GM23338 (cell line): ENCODE results near the gene NAALADL2. TPM values are rescaled to one million over a fixed set of nuclear protein-coding genes. Genes with fewer than 3 reads are reported as not detected.
A peak's percentile ranks its signal among the peaks of the same experiment; 100 is the strongest.

Source experiments
- ATAC-seq: fragments of 200-7000 bp; cut with Tn5 transposase; 3 replicates; pipeline ENCODE4 v1.9.1; 2020
- DNase-seq: peaks from one replicate; pipeline ENCODE4 v3.0.0-alpha.2; 2015; ENCODE audit warnings: low spot score
- H2AFZ ChIP-seq: fragments of 200-600 bp; sonication (generic); 2 replicates; pipeline ENCODE4 v1.8.0; 2016; ENCODE audit warnings: antibody characterized with exemption, mild to moderate bottlenecking, moderate library complexity
- H3F3A ChIP-seq: fragments of 200-600 bp; sonication (generic); replicated peaks from 2 replicates; pipeline ENCODE4 v1.8.0; 2017; ENCODE audit warnings: antibody characterized with exemption, mixed run types, low read depth
- H3K27ac ChIP-seq: fragments of 200-600 bp; sonication (generic); 2 replicates; pipeline ENCODE4 v1.6.1; 2016; ENCODE audit warnings: low read depth
- H3K27me3 ChIP-seq: fragments of 200-600 bp; sonication (generic); 2 replicates; pipeline ENCODE4 v1.8.0; 2016; ENCODE audit warnings: mild to moderate bottlenecking, mixed run types, moderate library complexity; ENCODE audit not compliant: insufficient read depth
- H3K36me3 ChIP-seq: fragments of 200-600 bp; sonication (generic); 2 replicates; pipeline ENCODE4 v1.8.0; 2016; ENCODE audit warnings: mild to moderate bottlenecking; ENCODE audit not compliant: insufficient read depth
- H3K4me1 ChIP-seq: fragments of 200-600 bp; sonication (generic); 2 replicates; pipeline ENCODE4 v1.8.0; 2016; ENCODE audit warnings: mild to moderate bottlenecking, moderate library complexity; ENCODE audit not compliant: insufficient read depth
- H3K4me2 ChIP-seq: fragments of 200-600 bp; sonication (generic); 2 replicates; pipeline ENCODE4 v1.7.1; 2017; ENCODE audit warnings: mixed run types
- H3K4me3 ChIP-seq: fragments of 200-600 bp; sonication (generic); 2 replicates; pipeline ENCODE4 v1.6.1; 2016; ENCODE audit warnings: mixed run types
- H3K79me2 ChIP-seq: fragments of 200-600 bp; sonication (generic); replicated peaks from 2 replicates; pipeline ENCODE4 v1.8.0; 2017; ENCODE audit warnings: mild to moderate bottlenecking; ENCODE audit not compliant: insufficient read depth
- H3K9me2 ChIP-seq: fragments of 200-600 bp; sonication (generic); 2 replicates; pipeline ENCODE4 v1.8.0; 2017; ENCODE audit not compliant: insufficient read depth
- H4K20me1 ChIP-seq: fragments of 200-600 bp; sonication (generic); replicated peaks from 2 replicates; pipeline ENCODE4 v1.8.0; 2017; ENCODE audit warnings: mild to moderate bottlenecking; ENCODE audit not compliant: insufficient read depth
- H3K27ac Mint-ChIP-seq: 2 replicates; pipeline ENCODE4 v1.8.0; 2020; ENCODE audit warnings: inconsistent platforms, mild to moderate bottlenecking, moderate library complexity, mixed read lengths
- H3K27me3 Mint-ChIP-seq: 3 replicates; pipeline ENCODE4 v1.8.0; 2022; ENCODE audit warnings: low read depth, mild to moderate bottlenecking, moderate library complexity, mixed read lengths, inconsistent platforms; ENCODE audit not compliant: insufficient read depth, poor library complexity
- H3K36me3 Mint-ChIP-seq: 3 replicates; pipeline ENCODE4 v1.8.0; 2021; ENCODE audit warnings: low read depth, mild to moderate bottlenecking, inconsistent platforms, moderate library complexity, mixed read lengths
- H3K4me1 Mint-ChIP-seq: 3 replicates; pipeline ENCODE4 v1.8.0; 2020; ENCODE audit warnings: mild to moderate bottlenecking, inconsistent platforms, mixed read lengths
- H3K4me3 Mint-ChIP-seq: 3 replicates; pipeline ENCODE4 v1.8.0; 2021; ENCODE audit warnings: moderate library complexity, mild to moderate bottlenecking, inconsistent platforms, mixed read lengths
- H3K9me3 Mint-ChIP-seq: 3 replicates; pipeline ENCODE4 v1.8.0; 2020; ENCODE audit warnings: moderate library complexity, mild to moderate bottlenecking, inconsistent platforms, mixed read lengths
- CREB1 ChIP-seq: fragments of 250-450 bp; sonication (Bioruptor Pico); IDR thresholded peaks from 2 replicates; pipeline ENCODE4 v1.5.0; 2020; ENCODE audit warnings: low read depth, mild to moderate bottlenecking, moderate library complexity
- CTCF ChIP-seq, 2 experiments: fragments of 200-600 bp in 1 of 2; sonication (generic) in 1 of 2; conservative IDR thresholded peaks; 2 replicates each; pipeline versions ENCODE4 v1.5.1 to v1.6.1; 2016 to 2017; ENCODE audit warnings: antibody characterized with exemption in 2 of 2, low read depth in 2 of 2, mild to moderate bottlenecking in 2 of 2, moderate library complexity in 1 of 2
- EZH2 ChIP-seq: fragments of 200-600 bp; sonication (generic); IDR thresholded peaks from one replicate; pipeline ENCODE4 v1.8.0; 2017; ENCODE audit warnings: antibody characterized with exemption, mild to moderate bottlenecking, low read depth; ENCODE audit not compliant: unreplicated experiment
- JUNB ChIP-seq: IDR thresholded peaks from one replicate; pipeline ENCODE4 v1.6.1; 2016; ENCODE audit warnings: antibody characterized with exemption; ENCODE audit not compliant: unreplicated experiment
- REST ChIP-seq: IDR thresholded peaks from one replicate; pipeline ENCODE4 v1.6.1; 2018; ENCODE audit warnings: antibody characterized with exemption; ENCODE audit not compliant: unreplicated experiment
- STAT1 ChIP-seq: IDR thresholded peaks from one replicate; pipeline ENCODE4 v1.6.1; 2016; ENCODE audit warnings: antibody characterized with exemption; ENCODE audit not compliant: unreplicated experiment
- ZNF114 ChIP-seq: fragments of 250-450 bp; sonication (Bioruptor Pico); IDR thresholded peaks from 2 replicates; pipeline ENCODE4 v1.5.0; 2020; ENCODE audit warnings: mild to moderate bottlenecking, moderate library complexity
- ZNF331 ChIP-seq: fragments of 250-450 bp; sonication (Bioruptor Pico); IDR thresholded peaks from 2 replicates; pipeline ENCODE4 v1.5.0; 2020; ENCODE audit warnings: low read depth, mild to moderate bottlenecking, moderate library complexity
- polyA plus RNA-seq: library from polyadenylated mRNA; unstranded; fragments of >200 nt; fragmentation: Nextera tagmentation; extraction: Ambion mirVana; gene quantifications from 2 replicates; pipeline ENCODE4 v1.2.1, GENCODE V29; 2016
- total RNA-seq: library from RNA; depleted of rRNA; stranded (reverse); fragments of >200 nt; shearing (Covaris generic); gene quantifications from 2 replicates; pipeline ENCODE4 v1.2.3, GENCODE V29; 2014
- TF ChIP-seq, protein P1 (sequence below): IDR thresholded peaks from 2 replicates; pipeline ENCODE4 v1.6.1; 2016; ENCODE audit warnings: antibody characterized with exemption
- TF ChIP-seq, protein P2 (sequence below): fragments of 250-450 bp; sonication (Bioruptor Pico); IDR thresholded peaks from 2 replicates; pipeline ENCODE4 v1.5.0; 2020; ENCODE audit warnings: mild to moderate bottlenecking, moderate library complexity

NAALADL2 gene
- total and polyA plus RNA-seq, 2 experiments from 2014 or later = 1.6 to 2.6 TPM

DNA sequence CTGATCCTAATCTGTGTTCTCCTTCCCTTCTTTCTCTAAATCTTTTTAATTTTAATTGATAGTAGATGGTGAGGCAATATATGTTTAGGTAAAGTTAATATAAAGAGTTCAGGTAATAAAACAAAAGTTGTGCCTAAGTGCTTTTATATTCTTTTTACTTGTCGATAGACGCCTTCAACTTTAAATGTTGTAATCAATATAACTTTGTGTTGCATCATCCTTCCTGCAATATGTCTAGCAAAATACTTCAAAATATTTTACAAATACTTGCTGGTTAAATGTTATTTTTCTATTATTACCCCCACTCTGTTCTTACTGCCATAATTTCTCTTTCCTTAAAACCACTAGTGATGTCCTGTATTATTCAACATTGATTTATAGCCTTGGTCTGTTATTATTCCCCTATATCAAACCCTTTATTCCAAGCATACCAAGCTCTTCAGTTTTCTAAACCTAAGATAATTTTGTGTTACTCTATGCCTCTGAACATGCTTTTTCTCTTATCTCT is 92.4 kb downstream of the NAALADL2 start:
- H3F3A ChIP-seq = no peaks in the 10 kb centered on the region
- no peaks in the 10 kb centered on the region for H4K20me1 ChIP-seq
- H3K79me2 ChIP-seq = no peaks in the 10 kb centered on the region
- no peaks in the 10 kb centered on the region for H3K9me3 Mint-ChIP-seq
- H3K4me1 Mint-ChIP-seq = peaks cover 15% of the 10 kb centered on the region
- H2AFZ ChIP-seq = no peak overlapping the region
- no peak overlapping the region for H3K4me3 ChIP-seq
- H3K27ac Mint-ChIP-seq = peak overlapping the region; percentile 85
- TF ChIP-seq EZH2 = no peak
- TF ChIP-seq JUNB = no peak
- TF ChIP-seq, protein P1, sequence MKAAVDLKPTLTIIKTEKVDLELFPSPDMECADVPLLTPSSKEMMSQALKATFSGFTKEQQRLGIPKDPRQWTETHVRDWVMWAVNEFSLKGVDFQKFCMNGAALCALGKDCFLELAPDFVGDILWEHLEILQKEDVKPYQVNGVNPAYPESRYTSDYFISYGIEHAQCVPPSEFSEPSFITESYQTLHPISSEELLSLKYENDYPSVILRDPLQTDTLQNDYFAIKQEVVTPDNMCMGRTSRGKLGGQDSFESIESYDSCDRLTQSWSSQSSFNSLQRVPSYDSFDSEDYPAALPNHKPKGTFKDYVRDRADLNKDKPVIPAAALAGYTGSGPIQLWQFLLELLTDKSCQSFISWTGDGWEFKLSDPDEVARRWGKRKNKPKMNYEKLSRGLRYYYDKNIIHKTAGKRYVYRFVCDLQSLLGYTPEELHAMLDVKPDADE = no peak
- TF ChIP-seq ZNF331 (CRISPR knock-in tag) = no peak
- no peak for TF ChIP-seq STAT1
- no peak for TF ChIP-seq CREB1 (CRISPR knock-in tag)
- no peak for TF ChIP-seq CTCF (conservative IDR thresholded peaks at IDR 0.05; ENCODE audit: low read depth in 2 of 2)
- TF ChIP-seq REST = no peak
- TF ChIP-seq, protein P2, sequence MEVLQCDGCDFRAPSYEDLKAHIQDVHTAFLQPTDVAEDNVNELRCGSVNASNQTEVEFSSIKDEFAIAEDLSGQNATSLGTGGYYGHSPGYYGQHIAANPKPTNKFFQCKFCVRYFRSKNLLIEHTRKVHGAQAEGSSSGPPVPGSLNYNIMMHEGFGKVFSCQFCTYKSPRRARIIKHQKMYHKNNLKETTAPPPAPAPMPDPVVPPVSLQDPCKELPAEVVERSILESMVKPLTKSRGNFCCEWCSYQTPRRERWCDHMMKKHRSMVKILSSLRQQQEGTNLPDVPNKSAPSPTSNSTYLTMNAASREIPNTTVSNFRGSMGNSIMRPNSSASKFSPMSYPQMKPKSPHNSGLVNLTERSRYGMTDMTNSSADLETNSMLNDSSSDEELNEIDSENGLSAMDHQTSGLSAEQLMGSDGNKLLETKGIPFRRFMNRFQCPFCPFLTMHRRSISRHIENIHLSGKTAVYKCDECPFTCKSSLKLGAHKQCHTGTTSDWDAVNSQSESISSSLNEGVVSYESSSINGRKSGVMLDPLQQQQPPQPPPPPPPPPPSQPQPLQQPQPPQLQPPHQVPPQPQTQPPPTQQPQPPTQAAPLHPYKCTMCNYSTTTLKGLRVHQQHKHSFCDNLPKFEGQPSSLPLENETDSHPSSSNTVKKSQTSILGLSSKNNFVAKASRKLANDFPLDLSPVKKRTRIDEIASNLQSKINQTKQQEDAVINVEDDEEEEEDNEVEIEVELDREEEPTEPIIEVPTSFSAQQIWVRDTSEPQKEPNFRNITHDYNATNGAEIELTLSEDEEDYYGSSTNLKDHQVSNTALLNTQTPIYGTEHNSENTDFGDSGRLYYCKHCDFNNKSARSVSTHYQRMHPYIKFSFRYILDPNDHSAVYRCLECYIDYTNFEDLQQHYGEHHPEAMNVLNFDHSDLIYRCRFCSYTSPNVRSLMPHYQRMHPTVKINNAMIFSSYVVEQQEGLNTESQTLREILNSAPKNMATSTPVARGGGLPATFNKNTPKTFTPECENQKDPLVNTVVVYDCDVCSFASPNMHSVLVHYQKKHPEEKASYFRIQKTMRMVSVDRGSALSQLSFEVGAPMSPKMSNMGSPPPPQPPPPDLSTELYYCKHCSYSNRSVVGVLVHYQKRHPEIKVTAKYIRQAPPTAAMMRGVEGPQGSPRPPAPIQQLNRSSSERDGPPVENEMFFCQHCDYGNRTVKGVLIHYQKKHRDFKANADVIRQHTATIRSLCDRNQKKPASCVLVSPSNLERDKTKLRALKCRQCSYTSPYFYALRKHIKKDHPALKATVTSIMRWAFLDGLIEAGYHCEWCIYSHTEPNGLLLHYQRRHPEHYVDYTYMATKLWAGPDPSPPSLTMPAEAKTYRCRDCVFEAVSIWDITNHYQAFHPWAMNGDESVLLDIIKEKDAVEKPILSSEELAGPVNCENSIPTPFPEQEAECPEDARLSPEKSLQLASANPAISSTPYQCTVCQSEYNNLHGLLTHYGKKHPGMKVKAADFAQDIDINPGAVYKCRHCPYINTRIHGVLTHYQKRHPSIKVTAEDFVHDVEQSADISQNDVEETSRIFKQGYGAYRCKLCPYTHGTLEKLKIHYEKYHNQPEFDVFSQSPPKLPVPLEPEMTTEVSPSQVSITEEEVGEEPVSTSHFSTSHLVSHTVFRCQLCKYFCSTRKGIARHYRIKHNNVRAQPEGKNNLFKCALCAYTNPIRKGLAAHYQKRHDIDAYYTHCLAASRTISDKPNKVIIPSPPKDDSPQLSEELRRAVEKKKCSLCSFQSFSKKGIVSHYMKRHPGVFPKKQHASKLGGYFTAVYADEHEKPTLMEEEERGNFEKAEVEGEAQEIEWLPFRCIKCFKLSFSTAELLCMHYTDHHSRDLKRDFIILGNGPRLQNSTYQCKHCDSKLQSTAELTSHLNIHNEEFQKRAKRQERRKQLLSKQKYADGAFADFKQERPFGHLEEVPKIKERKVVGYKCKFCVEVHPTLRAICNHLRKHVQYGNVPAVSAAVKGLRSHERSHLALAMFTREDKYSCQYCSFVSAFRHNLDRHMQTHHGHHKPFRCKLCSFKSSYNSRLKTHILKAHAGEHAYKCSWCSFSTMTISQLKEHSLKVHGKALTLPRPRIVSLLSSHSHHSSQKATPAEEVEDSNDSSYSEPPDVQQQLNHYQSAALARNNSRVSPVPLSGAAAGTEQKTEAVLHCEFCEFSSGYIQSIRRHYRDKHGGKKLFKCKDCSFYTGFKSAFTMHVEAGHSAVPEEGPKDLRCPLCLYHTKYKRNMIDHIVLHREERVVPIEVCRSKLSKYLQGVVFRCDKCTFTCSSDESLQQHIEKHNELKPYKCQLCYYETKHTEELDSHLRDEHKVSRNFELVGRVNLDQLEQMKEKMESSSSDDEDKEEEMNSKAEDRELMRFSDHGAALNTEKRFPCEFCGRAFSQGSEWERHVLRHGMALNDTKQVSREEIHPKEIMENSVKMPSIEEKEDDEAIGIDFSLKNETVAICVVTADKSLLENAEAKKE (CRISPR knock-in tag) = no peak
- no peak for TF ChIP-seq ZNF114 (CRISPR knock-in tag)
- H3K4me3 Mint-ChIP-seq = no peak overlapping the region
- no peaks in the 10 kb centered on the region; the same call in 1 of the 2 replicates for H3K9me2 ChIP-seq
- no peak overlapping the region for H3K4me2 ChIP-seq
- DNase-seq = no peak
- H3K4me1 ChIP-seq = peaks cover 12% of the 10 kb centered on the region
- H3K27me3 Mint-ChIP-seq = no peaks in the 10 kb centered on the region
- no peaks in the 10 kb centered on the region for H3K27me3 ChIP-seq
- no peaks in the 10 kb centered on the region for H3K36me3 Mint-ChIP-seq
- no peak overlapping the region for H3K27ac ChIP-seq
- H3K36me3 ChIP-seq = no peaks in the 10 kb centered on the region
- ATAC-seq = no peak
